Astrocyte of the spinal cord (primary cell): ENCODE results near the gene CS.

Source experiments
- DNase-seq: peaks from one replicate; pipeline ENCODE4 v3.0.0; 2011; ENCODE audit warnings: low read depth, low spot score
- H3K4me3 ChIP-seq: 2 replicates; pipeline ENCODE4 v1.5.1; 2011; ENCODE audit warnings: low read depth, mild to moderate bottlenecking, low read length, moderate library complexity
- CTCF ChIP-seq: IDR thresholded peaks from 2 replicates; pipeline ENCODE4 v1.5.1; 2012; ENCODE audit warnings: low read depth, mild to moderate bottlenecking, low read length, inconsistent platforms
- in situ Hi-C: cut with HindIII; loops from 2 replicates; pipeline ENCODE4 v1.10.0; 2017; ENCODE audit warnings: low sequenced_read_pairs

The CS gene

GRCh38 chr12:56241424-56242303, 58.5 kb downstream of the CS start:
- DNase-seq: no peak
- no peak overlapping the region for H3K4me3 ChIP-seq
- TF ChIP-seq CTCF: no peak
- in situ Hi-C loops: no loop called here

- H3K4me3 ChIP-seq: no peak overlapping the region
- in situ Hi-C loops: no loop called here
- DNase-seq: no peak
- TF ChIP-seq CTCF: no peak
These were observed 62.6 kb downstream of the CS start for GRCh38 chr12:56237552-56237951.

GRCh38 chr12:56236985-56237384, 63.1 kb downstream of the CS start:
- TF ChIP-seq CTCF: no peak
- in situ Hi-C loops: no loop called here
- no peak for DNase-seq
- no peak overlapping the region for H3K4me3 ChIP-seq

GRCh38 chr12:56236091-56236490, 64.0 kb downstream of the CS start:
- H3K4me3 ChIP-seq: no peak overlapping the region
- no peak for DNase-seq
- no peak for TF ChIP-seq CTCF
- in situ Hi-C loops: no loop called here

GRCh38 chr12:56234746-56235436, 65.2 kb downstream of the CS start:
- no peak overlapping the region for H3K4me3 ChIP-seq
- in situ Hi-C loops: no loop called here
- no peak for TF ChIP-seq CTCF
- no peak for DNase-seq

- no peak overlapping the region for H3K4me3 ChIP-seq
- in situ Hi-C loops: no loop called here
- DNase-seq: no peak
- no peak for TF ChIP-seq CTCF
These were observed 68.9 kb downstream of the CS start for GRCh38 chr12:56231184-56231582.
